ENCODE data around the gene ELL. TPM values are rescaled to one million over a fixed set of nuclear protein-coding genes. Genes with fewer than 3 reads are reported as not detected.
A peak's percentile ranks its signal among the peaks of the same experiment; 100 is the strongest.

The ELL gene
- total and polyA plus RNA-seq, 3 experiments from 2014 or later, result 22.1 to 25.5 (median 24.4) TPM

DNA sequence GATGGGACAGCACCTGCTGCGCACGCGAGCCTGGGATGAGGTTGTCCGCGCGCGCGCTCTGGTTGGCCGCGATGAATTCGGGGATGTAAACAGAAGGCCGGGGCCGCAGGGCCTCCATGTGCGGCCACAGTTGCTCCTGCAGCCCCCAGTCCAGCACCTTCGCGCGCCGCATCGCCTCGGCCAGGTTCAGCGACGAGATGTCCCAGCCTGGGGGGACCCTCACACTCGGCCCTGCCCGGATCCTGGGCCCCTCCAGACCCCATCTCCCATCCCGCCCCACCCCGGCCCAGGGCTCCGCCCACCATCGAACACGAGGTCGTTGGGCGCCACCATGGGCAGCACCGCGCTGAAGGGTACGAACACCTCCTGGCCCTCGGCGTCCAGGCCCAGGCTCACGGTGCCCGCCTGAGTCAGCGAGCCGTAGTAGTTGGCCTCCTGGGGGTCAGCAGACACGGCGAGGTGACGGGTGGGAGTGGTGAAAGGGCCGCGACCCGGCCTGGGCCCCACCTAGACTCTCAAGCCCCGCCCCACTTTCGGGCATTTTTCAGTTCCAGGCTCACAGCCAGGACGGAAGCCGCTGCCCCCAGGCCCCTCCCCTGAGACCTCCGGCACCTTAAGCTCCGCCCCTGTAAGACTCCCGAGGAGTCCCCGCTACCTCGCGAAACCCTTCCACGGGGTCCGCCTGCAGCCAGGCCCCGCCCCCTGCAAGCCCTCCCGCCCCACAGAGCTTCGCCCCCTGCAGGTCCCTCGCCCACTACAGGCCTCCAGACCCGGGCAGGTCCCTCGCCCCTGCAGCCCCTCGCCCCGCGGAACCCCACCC lies 85.0 kb downstream of the ELL start:
- Histone ChIP-seq H3K4me3 (ENCODE audit: low read length) (peak overlapping the region; percentile 37), H3K9me3 (ENCODE audit: low read length) (no peaks in the 10 kb centered on the region), H3K36me3 (ENCODE audit: insufficient read depth, low read length) (no peaks in the 10 kb centered on the region), H3K27ac (ENCODE audit: low read depth, low read length) (no peak overlapping the region), H3K4me1 (ENCODE audit: insufficient read depth, low read length) (peaks cover 22% of the 10 kb centered on the region), H3K27me3 (ENCODE audit: insufficient read depth, low read length, poor library complexity, severe bottlenecking) (no peaks in the 10 kb centered on the region)
- DNase-seq, result peak; percentile 77 to 93 (median 84)
- Mint-ChIP-seq H3K36me3 (peaks cover 0 to 14% (median 0%) of the 10 kb centered on the region in 3 donors), H3K27ac (peak overlapping the region in 7 of 8 donors; percentile 43 to 88 (median 74)), H3K27me3 (peaks cover 0 to 6% of the 10 kb centered on the region in 2 donors), H3K4me1 (peaks cover 17 to 59% (median 19%) of the 10 kb centered on the region in 3 donors), H3K4me3 (peak overlapping the region; percentile 78 to 95 (median 87)), H3K9me3 (no peaks in the 10 kb centered on the region)
- POLR2A ChIA-PET, result interaction anchor here (0.6 to 4.6 kb wide), 3 partner anchors 8 to 483 kb away, joined by 3 to 42 read pairs (median 4); partner anchors contain the start of genes COPE, DDX49 and SSBP4
- CTCF ChIA-PET, result interaction anchor here (1.0 to 3.5 kb wide), 3 partner anchors 12 to 48 kb away, joined by 4 to 12 read pairs (median 5); partner anchors contain the start of gene SSBP4

- peaks cover 14% of the 10 kb centered on the region for H3K4me1 ChIP-seq (ENCODE audit: insufficient read depth, low read length)
- H3K4me3 Mint-ChIP-seq, result peak overlapping the region; percentile 48 to 87 (median 67)
These were observed 85.8 kb downstream of the ELL start for GRCh38 chr19:18435842-18436670.

GRCh38 chr19:18435178-18435841 lies 86.6 kb downstream of the ELL start:
- H3K9me3 ChIP-seq (ENCODE audit: low read length), result no peaks in the 10 kb centered on the region
- peaks cover 21% of the 10 kb centered on the region for H3K4me1 ChIP-seq (ENCODE audit: insufficient read depth, low read length)
- peaks cover 5 to 48% (median 14%) of the 10 kb centered on the region in 3 donors for H3K4me1 Mint-ChIP-seq
- ChIA-PET CTCF (interaction anchor here (0.9 to 3.5 kb wide), 5 partner anchors 10 to 85 kb away, joined by 3 to 12 read pairs (median 4); partner anchors contain the start of gene SSBP4), POLR2A (interaction anchor here (4.6 kb wide), 1 partner anchor 14 kb away, joined by 42 read pairs; the partner anchor contains the start of gene SSBP4)
- DNase-seq, result peak in 1 of 5 donors; percentile 52
- no peak overlapping the region for H3K4me3 ChIP-seq (ENCODE audit: low read length)
- H3K4me3 Mint-ChIP-seq, result peak overlapping the region in 5 of 7 donors; percentile 44 to 68 (median 49)
- H3K27ac ChIP-seq (ENCODE audit: low read depth, low read length), result no peak overlapping the region
- H3K36me3 ChIP-seq (ENCODE audit: insufficient read depth, low read length), result no peaks in the 10 kb centered on the region
- no peaks in the 10 kb centered on the region for H3K9me3 Mint-ChIP-seq
- H3K27me3 Mint-ChIP-seq, result peaks cover 0 to 3% of the 10 kb centered on the region in 2 donors
- peaks cover 0 to 14% (median 0%) of the 10 kb centered on the region in 3 donors for H3K36me3 Mint-ChIP-seq
- peak overlapping the region in 2 of 8 donors; percentile 47 to 81 for H3K27ac Mint-ChIP-seq
- H3K27me3 ChIP-seq (ENCODE audit: insufficient read depth, low read length, poor library complexity, severe bottlenecking), result no peaks in the 10 kb centered on the region

More at GRCh38 chr19:18435842-18436670, 85.8 kb downstream of the ELL start:
- Histone ChIP-seq H3K27me3 (ENCODE audit: insufficient read depth, low read length, poor library complexity, severe bottlenecking) (no peaks in the 10 kb centered on the region), H3K9me3 (ENCODE audit: low read length) (no peaks in the 10 kb centered on the region), H3K27ac (ENCODE audit: low read depth, low read length) (no peak overlapping the region), H3K36me3 (ENCODE audit: insufficient read depth, low read length) (no peaks in the 10 kb centered on the region), H3K4me3 (ENCODE audit: low read length) (no peak overlapping the region)
- ChIA-PET POLR2A (interaction anchor here (4.6 kb wide), 1 partner anchor 15 kb away, joined by 42 read pairs; the partner anchor contains the start of gene SSBP4), CTCF (interaction anchor here (0.9 to 3.5 kb wide), 3 partner anchors 11 to 48 kb away, joined by 3 to 12 read pairs (median 4); partner anchors contain the start of gene SSBP4)
- peaks cover 13 to 53% (median 15%) of the 10 kb centered on the region in 3 donors for H3K4me1 Mint-ChIP-seq
- peak overlapping the region in 5 of 8 donors; percentile 17 to 81 (median 51) for H3K27ac Mint-ChIP-seq
- no peak for DNase-seq
- H3K36me3 Mint-ChIP-seq, result peaks cover 0 to 14% (median 0%) of the 10 kb centered on the region in 3 donors
- peaks cover 0 to 4% of the 10 kb centered on the region in 2 donors for H3K27me3 Mint-ChIP-seq
- no peaks in the 10 kb centered on the region for H3K9me3 Mint-ChIP-seq

- H3K36me3 Mint-ChIP-seq, result peaks cover 0 to 14% (median 0%) of the 10 kb centered on the region in 3 donors
- no peaks in the 10 kb centered on the region for H3K9me3 ChIP-seq (ENCODE audit: low read length)
- no peaks in the 10 kb centered on the region for H3K36me3 ChIP-seq (ENCODE audit: insufficient read depth, low read length)
- peak overlapping the region in 6 of 8 donors; percentile 26 to 81 (median 42) for H3K27ac Mint-ChIP-seq
- CTCF ChIA-PET, result interaction anchor here (0.9 to 3.5 kb wide), 4 partner anchors 16 to 86 kb away, joined by 3 to 12 read pairs (median 4); partner anchors contain the start of gene SSBP4
- no peaks in the 10 kb centered on the region for H3K9me3 Mint-ChIP-seq
- H3K4me3 Mint-ChIP-seq, result peak overlapping the region; percentile 40 to 66 (median 51)
- H3K27me3 ChIP-seq (ENCODE audit: insufficient read depth, low read length, poor library complexity, severe bottlenecking), result no peaks in the 10 kb centered on the region
- POLR2A ChIA-PET, result interaction anchor here (4.6 kb wide), 1 partner anchor 13 kb away, joined by 42 read pairs; the partner anchor contains the start of gene SSBP4
- no peak overlapping the region for H3K4me3 ChIP-seq (ENCODE audit: low read length)
- no peak for DNase-seq
- H3K27ac ChIP-seq (ENCODE audit: low read depth, low read length), result no peak overlapping the region
- H3K4me1 ChIP-seq (ENCODE audit: insufficient read depth, low read length), result peaks cover 28% of the 10 kb centered on the region
- H3K27me3 Mint-ChIP-seq, result no peaks in the 10 kb centered on the region
- H3K4me1 Mint-ChIP-seq, result peaks cover 9 to 51% (median 16%) of the 10 kb centered on the region in 3 donors
These were observed 87.3 kb downstream of the ELL start for GRCh38 chr19:18434411-18435175.

- no peaks in the 10 kb centered on the region for H3K9me3 Mint-ChIP-seq
- H3K4me3 ChIP-seq (ENCODE audit: low read length), result no peak overlapping the region
- peak overlapping the region in 5 of 7 donors; percentile 23 to 51 (median 44) for H3K4me3 Mint-ChIP-seq
- H3K9me3 ChIP-seq (ENCODE audit: low read length), result no peaks in the 10 kb centered on the region
- H3K4me1 ChIP-seq (ENCODE audit: insufficient read depth, low read length), result peaks cover 27% of the 10 kb centered on the region
- H3K27ac Mint-ChIP-seq, result peak overlapping the region in 3 of 8 donors; percentile 38 to 81 (median 45)
- H3K36me3 ChIP-seq (ENCODE audit: insufficient read depth, low read length), result no peaks in the 10 kb centered on the region
- CTCF ChIA-PET, result interaction anchor here (1.6 to 3.5 kb wide), 2 partner anchors 15 to 86 kb away, joined by 4 to 12 read pairs; partner anchors contain the start of gene SSBP4
- H3K27ac ChIP-seq (ENCODE audit: low read depth, low read length), result no peak overlapping the region
- no peaks in the 10 kb centered on the region for H3K27me3 Mint-ChIP-seq
- no peak for DNase-seq
- H3K4me1 Mint-ChIP-seq, result peaks cover 9 to 46% (median 16%) of the 10 kb centered on the region in 3 donors
- H3K36me3 Mint-ChIP-seq, result peaks cover 0 to 14% (median 0%) of the 10 kb centered on the region in 3 donors
- POLR2A ChIA-PET, result interaction anchor here (4.6 kb wide), 1 partner anchor 12 kb away, joined by 42 read pairs; the partner anchor contains the start of gene SSBP4
- no peaks in the 10 kb centered on the region for H3K27me3 ChIP-seq (ENCODE audit: insufficient read depth, low read length, poor library complexity, severe bottlenecking)
These were observed 88.0 kb downstream of the ELL start for GRCh38 chr19:18433735-18434398.

- DNase-seq, result peak in 3 of 5 donors; percentile 34 to 67 (median 62)
- Mint-ChIP-seq H3K4me3 (peak overlapping the region in 6 of 7 donors; percentile 41 to 51 (median 46)), H3K27me3 (no peaks in the 10 kb centered on the region), H3K36me3 (peaks cover 0 to 15% (median 0%) of the 10 kb centered on the region in 3 donors), H3K4me1 (peaks cover 9 to 52% (median 16%) of the 10 kb centered on the region in 3 donors), H3K9me3 (no peaks in the 10 kb centered on the region), H3K27ac (peak overlapping the region in 3 of 8 donors; percentile 29 to 90 (median 75))
- H3K4me1 ChIP-seq (ENCODE audit: insufficient read depth, low read length), result peaks cover 34% of the 10 kb centered on the region
- H3K4me3 ChIP-seq (ENCODE audit: low read length), result peak overlapping the region; percentile 47
- CTCF ChIA-PET, result interaction anchor here (1.6 kb wide), 1 partner anchor 87 kb away, joined by 4 read pairs; no protein-coding TSS in a partner anchor
- no peaks in the 10 kb centered on the region for H3K27me3 ChIP-seq (ENCODE audit: insufficient read depth, low read length, poor library complexity, severe bottlenecking)
- no peaks in the 10 kb centered on the region for H3K9me3 ChIP-seq (ENCODE audit: low read length)
- POLR2A ChIA-PET, result interaction anchor here (4.6 kb wide), 1 partner anchor 12 kb away, joined by 42 read pairs; the partner anchor contains the start of gene SSBP4
- no peaks in the 10 kb centered on the region for H3K36me3 ChIP-seq (ENCODE audit: insufficient read depth, low read length)
- peak overlapping the region; percentile 24 for H3K27ac ChIP-seq (ENCODE audit: low read depth, low read length)
These were observed 88.7 kb downstream of the ELL start for GRCh38 chr19:18433015-18433691.
